ENCODE data around the gene TLR4.

GRCh38 chr9:117665601-117666385 lies 38.4 kb upstream of the TLR4 start:
- TF ChIP-seq POLR2A (IDR thresholded peaks at IDR 0.05), result no peak
- no peak for TF ChIP-seq CTCF (IDR thresholded peaks at IDR 0.05)
